Measurements from ENCODE around the gene SIK1. TPM values are rescaled to one million over a fixed set of nuclear protein-coding genes. Genes with fewer than 3 reads are reported as not detected.

SIK1 gene
- total RNA-seq, 1 donor from 2014 or later, result 1.8 TPM

GRCh38 chr21:43373362-43374227, 53.3 kb downstream of the SIK1 start:
- no peak for TF ChIP-seq CTCF (IDR thresholded peaks at IDR 0.05; ENCODE audit: unreplicated experiment)
- Mint-ChIP-seq H3K4me3 (ENCODE audit: unreplicated experiment) (no peak overlapping the region), H3K27me3 (ENCODE audit: unreplicated experiment) (peaks cover 6% of the 10 kb centered on the region), H3K27ac (ENCODE audit: unreplicated experiment) (no peak overlapping the region), H3K36me3 (ENCODE audit: low read depth, unreplicated experiment) (no peaks in the 10 kb centered on the region), H3K9me3 (ENCODE audit: unreplicated experiment) (no peaks in the 10 kb centered on the region), H3K4me1 (ENCODE audit: unreplicated experiment) (no peaks in the 10 kb centered on the region)
- no peak for DNase-seq (ENCODE audit: low spot score)

GRCh38 chr21:43372663-43373361, 54.1 kb downstream of the SIK1 start:
- H3K4me1 Mint-ChIP-seq (ENCODE audit: unreplicated experiment), result no peaks in the 10 kb centered on the region

GRCh38 chr21:43371786-43372185, 55.1 kb downstream of the SIK1 start:
- Mint-ChIP-seq H3K4me1 (ENCODE audit: unreplicated experiment) (no peaks in the 10 kb centered on the region), H3K36me3 (ENCODE audit: low read depth, unreplicated experiment) (no peaks in the 10 kb centered on the region), H3K27me3 (ENCODE audit: unreplicated experiment) (peaks cover 6% of the 10 kb centered on the region), H3K4me3 (ENCODE audit: unreplicated experiment) (no peak overlapping the region), H3K9me3 (ENCODE audit: unreplicated experiment) (no peaks in the 10 kb centered on the region), H3K27ac (ENCODE audit: unreplicated experiment) (no peak overlapping the region)
- no peak for DNase-seq (ENCODE audit: low spot score)
- no peak for TF ChIP-seq CTCF (IDR thresholded peaks at IDR 0.05; ENCODE audit: unreplicated experiment)

More at GRCh38 chr21:43372663-43373361, 54.1 kb downstream of the SIK1 start:
- Mint-ChIP-seq H3K27me3 (ENCODE audit: unreplicated experiment) (peaks cover 6% of the 10 kb centered on the region), H3K27ac (ENCODE audit: unreplicated experiment) (no peak overlapping the region), H3K4me3 (ENCODE audit: unreplicated experiment) (no peak overlapping the region), H3K36me3 (ENCODE audit: low read depth, unreplicated experiment) (no peaks in the 10 kb centered on the region), H3K9me3 (ENCODE audit: unreplicated experiment) (no peaks in the 10 kb centered on the region)
- no peak for TF ChIP-seq CTCF (IDR thresholded peaks at IDR 0.05; ENCODE audit: unreplicated experiment)
- no peak for DNase-seq (ENCODE audit: low spot score)

- H3K9me3 Mint-ChIP-seq (ENCODE audit: unreplicated experiment), result no peaks in the 10 kb centered on the region
- peaks cover 6% of the 10 kb centered on the region for H3K27me3 Mint-ChIP-seq (ENCODE audit: unreplicated experiment)
- no peaks in the 10 kb centered on the region for H3K36me3 Mint-ChIP-seq (ENCODE audit: low read depth, unreplicated experiment)
- TF ChIP-seq CTCF (IDR thresholded peaks at IDR 0.05; ENCODE audit: unreplicated experiment), result no peak
- no peak overlapping the region for H3K4me3 Mint-ChIP-seq (ENCODE audit: unreplicated experiment)
- H3K27ac Mint-ChIP-seq (ENCODE audit: unreplicated experiment), result no peak overlapping the region
- DNase-seq (ENCODE audit: low spot score), result no peak
- H3K4me1 Mint-ChIP-seq (ENCODE audit: unreplicated experiment), result no peaks in the 10 kb centered on the region
These were observed 55.9 kb downstream of the SIK1 start for GRCh38 chr21:43370888-43371570.
